Upper lobe of left lung (tissue), 4 donors: ENCODE data around the gene SARS1.

ENCODE experiments used
- EP300 ChIP-seq, 4 donors: sonication (generic); formaldehyde crosslinking; IDR thresholded peaks; one replicate each; pipeline ENCODE4 v1.5.1; 2017; ENCODE audit warnings: antibody characterized with exemption in 4 of 4, control low read depth in 2 of 4
- POLR2A ChIP-seq, 4 donors: fragments of 450-650 bp; IDR thresholded peaks; one replicate each; pipeline ENCODE4 v1.5.1; 2016 to 2017; ENCODE audit warnings: antibody characterized with exemption in 4 of 4, mild to moderate bottlenecking in 2 of 4
- POLR2AphosphoS5 ChIP-seq, 2 donors: sonication (generic); formaldehyde crosslinking; IDR thresholded peaks; one replicate each; pipeline ENCODE4 v1.5.1; 2017; ENCODE audit warnings: antibody characterized with exemption in 2 of 2
- TF ChIP-seq, protein P1 (sequence below), 6 experiments: fragments of 450-650 bp in 4 of 6; fragments of 200-600 bp in 2 of 6; sonication (generic) in 2 of 6; IDR thresholded peaks; one replicate each; pipeline ENCODE4 v1.5.1; 2016 to 2019; ENCODE audit warnings: antibody characterized with exemption in 6 of 6

DNA sequence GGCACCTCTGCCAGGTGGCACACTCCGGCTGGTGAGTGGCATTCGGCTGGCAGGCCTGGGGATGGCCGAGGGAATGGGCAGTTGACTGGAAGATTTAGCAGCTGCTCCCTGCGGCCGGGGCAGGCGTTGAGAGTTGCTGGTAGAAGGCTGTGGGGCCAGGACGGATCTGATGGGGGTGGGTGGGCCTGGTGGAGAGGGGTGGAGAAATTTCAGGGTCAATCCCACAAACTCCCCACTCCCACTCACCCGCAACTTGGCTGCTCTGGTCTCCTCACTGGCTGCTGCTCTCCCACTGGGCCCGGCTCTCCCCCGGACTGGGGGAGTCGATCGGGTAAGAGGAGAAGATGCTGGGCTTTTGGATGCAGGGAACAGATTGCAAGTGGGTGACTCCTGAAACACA lies 67.1 kb downstream of the SARS1 start:
- TF ChIP-seq, protein P1, sequence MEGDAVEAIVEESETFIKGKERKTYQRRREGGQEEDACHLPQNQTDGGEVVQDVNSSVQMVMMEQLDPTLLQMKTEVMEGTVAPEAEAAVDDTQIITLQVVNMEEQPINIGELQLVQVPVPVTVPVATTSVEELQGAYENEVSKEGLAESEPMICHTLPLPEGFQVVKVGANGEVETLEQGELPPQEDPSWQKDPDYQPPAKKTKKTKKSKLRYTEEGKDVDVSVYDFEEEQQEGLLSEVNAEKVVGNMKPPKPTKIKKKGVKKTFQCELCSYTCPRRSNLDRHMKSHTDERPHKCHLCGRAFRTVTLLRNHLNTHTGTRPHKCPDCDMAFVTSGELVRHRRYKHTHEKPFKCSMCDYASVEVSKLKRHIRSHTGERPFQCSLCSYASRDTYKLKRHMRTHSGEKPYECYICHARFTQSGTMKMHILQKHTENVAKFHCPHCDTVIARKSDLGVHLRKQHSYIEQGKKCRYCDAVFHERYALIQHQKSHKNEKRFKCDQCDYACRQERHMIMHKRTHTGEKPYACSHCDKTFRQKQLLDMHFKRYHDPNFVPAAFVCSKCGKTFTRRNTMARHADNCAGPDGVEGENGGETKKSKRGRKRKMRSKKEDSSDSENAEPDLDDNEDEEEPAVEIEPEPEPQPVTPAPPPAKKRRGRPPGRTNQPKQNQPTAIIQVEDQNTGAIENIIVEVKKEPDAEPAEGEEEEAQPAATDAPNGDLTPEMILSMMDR (IDR thresholded peaks at IDR 0.05): no peak
- no peak for TF ChIP-seq POLR2A (IDR thresholded peaks at IDR 0.05)
- TF ChIP-seq EP300 (IDR thresholded peaks at IDR 0.05): no peak
- TF ChIP-seq POLR2AphosphoS5 (IDR thresholded peaks at IDR 0.05): no peak
